GM18526 (cell line): ENCODE data around the gene DTD2.

Experiments used
- POLR2A ChIP-seq: IDR thresholded peaks from 3 replicates; pipeline ENCODE4 v1.6.1; 2011; ENCODE audit not compliant: insufficient read length; ENCODE audit errors: extremely low read depth

The DTD2 gene

GRCh38 chr14:31456841-31457664 lies at the start of gene DTD2:
TSS of gene DTD2 (minus strand) at chr14:31457506. CDS start at chr14:31457393, 113 bp downstream.
- TF ChIP-seq POLR2A: peak; percentile 77

DNA sequence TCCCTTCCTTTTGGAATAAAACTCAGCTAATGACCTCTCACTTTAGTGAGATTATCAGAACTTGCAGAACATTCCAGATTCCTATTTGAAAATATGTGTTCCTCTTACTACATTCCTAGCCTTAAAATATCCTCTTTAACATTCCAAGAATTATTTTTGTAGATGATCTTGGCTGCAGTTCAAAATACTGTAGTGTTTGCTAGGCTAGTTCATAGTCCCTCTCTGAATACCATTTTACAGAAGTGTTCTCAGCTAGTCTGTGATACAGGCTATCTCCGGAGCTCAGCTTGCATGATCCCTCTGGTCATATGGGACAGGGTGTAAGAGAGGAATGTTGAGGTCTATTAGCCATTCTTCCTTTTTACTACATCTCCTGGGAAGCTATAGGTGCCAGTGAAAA lies 48.1 kb upstream of the DTD2 start:
- TF ChIP-seq POLR2A: no peak

- TF ChIP-seq POLR2A: no peak
Measured at GRCh38 chr14:31501870-31502269, 44.6 kb upstream of the DTD2 start.

GRCh38 chr14:31492759-31493498 lies 35.6 kb upstream of the DTD2 start:
- TF ChIP-seq POLR2A: no peak

DNA sequence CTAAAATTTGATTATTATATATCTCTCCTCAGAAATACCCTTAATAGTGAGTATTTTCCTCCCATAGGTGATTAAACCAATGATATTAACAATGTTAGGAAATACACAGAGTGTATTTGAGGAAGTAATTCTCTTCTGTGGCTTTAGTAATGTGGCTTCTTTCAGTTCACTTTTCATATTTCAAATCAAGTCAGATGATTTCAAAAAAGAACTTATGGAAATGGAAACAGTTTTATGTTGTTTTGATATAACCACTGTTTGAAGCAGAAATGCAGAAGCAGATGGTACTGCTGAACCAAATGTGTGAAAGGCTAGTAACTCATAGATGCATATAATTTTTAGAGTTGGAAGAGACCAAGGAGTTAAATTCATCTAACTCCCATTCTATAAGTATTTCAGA lies 32.4 kb upstream of the DTD2 start:
- no peak for TF ChIP-seq POLR2A

GRCh38 chr14:31487886-31488285 lies 30.6 kb upstream of the DTD2 start, which contains the start of gene GPR33:
TSS of gene GPR33 (minus strand) at chr14:31488039. CDS start at chr14:31483965, 4,074 bp downstream.
- no peak for TF ChIP-seq POLR2A

- no peak for TF ChIP-seq POLR2A
Measured at GRCh38 chr14:31486764-31487163, 29.5 kb upstream of the DTD2 start.

DNA sequence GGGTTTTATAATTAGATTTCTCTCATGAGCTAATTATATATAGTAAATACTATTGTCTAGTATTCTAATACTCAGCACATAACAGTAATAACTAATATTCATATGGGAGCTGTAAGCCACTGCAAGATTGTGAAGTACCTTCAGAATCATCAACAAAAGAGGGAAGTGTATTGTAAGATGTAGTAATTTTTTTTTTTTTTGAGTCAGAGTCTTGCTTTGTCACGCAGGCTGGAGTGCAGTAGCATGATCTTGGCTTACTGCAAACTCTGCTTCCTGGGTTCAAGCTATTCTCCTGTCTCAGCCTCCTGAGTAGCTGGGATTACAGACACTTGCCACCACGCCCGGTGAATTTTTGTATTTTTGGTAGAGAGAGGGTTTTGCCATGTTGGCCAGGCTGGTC lies 27.4 kb upstream of the DTD2 start:
- TF ChIP-seq POLR2A: no peak

GRCh38 chr14:31480156-31480555 lies 22.9 kb upstream of the DTD2 start:
- no peak for TF ChIP-seq POLR2A

DNA sequence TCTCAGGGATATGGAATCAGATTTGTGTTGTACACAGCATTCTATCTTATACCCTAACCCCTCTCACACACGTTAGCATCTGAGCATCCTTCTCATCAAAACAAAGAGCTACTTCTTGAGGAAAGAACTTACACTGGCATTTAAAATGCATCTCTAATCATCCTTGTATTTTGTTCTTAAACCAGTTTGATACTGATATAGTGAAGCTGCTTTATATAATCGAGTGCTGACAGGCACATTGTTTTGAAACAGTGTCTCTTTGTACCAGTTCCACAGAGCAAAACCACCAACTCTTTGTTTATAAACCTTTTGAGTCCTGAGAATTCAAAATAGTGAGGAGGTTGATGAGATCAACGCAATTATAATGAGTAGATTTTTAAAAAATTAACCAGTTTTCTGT lies 21.7 kb upstream of the DTD2 start:
- no peak for TF ChIP-seq POLR2A

DNA sequence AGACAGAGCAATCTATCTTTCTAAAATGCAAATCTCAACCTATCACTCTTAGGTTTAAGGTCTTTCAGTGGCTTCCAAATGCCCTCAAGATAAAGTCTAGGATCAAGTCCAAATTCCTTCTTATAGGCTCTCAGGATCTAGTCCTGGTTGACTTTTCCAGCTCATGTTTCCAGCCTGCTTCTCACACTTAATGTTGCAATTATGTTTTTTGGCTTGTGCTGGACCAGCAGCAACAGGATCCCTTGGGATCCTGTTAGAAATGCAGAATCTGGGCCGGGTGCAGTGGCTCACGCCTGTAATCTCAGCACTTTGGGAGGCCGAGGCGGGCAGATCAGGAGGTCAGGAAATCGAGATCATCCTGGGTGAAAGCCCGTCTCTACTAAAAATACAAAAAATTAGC lies 19.9 kb upstream of the DTD2 start:
- TF ChIP-seq POLR2A: no peak

GRCh38 chr14:31476131-31476866 lies 19.0 kb upstream of the DTD2 start:
- no peak for TF ChIP-seq POLR2A

GRCh38 chr14:31466554-31466953 lies 9.2 kb upstream of the DTD2 start:
- no peak for TF ChIP-seq POLR2A

DNA sequence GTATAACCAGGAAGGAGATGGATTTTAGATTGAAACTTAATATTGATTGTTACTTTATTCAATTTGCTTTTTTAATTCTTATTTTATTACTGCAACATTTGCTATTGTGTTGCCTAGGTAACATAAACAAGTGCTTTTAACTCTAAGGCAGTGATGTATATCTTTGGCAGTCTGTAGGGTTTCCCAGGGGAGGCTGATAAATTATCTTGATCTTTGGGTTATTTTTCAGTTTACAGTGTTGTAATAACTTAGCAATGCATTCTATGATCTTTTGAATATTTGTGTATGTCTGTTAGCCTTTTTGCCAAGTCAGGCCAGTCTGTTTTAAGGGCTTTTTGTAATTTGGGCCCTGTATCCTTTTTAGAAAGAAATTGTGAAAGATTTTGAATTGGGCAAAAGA lies 7.8 kb upstream of the DTD2 start:
- TF ChIP-seq POLR2A: no peak

GRCh38 chr14:31461545-31461944 lies 4.2 kb upstream of the DTD2 start:
- no peak for TF ChIP-seq POLR2A
